Gastroesophageal sphincter (tissue), 4 donors: ENCODE measurements around the gene ZNRF2. TPM values are rescaled to one million over a fixed set of nuclear protein-coding genes. Genes with fewer than 3 reads are reported as not detected.

ENCODE experiments used
- ATAC-seq: fragments of 150-250 bp; one replicate; pipeline ENCODE4 v1.9.1; 2016; ENCODE audit warnings: mild to moderate bottlenecking, moderate library complexity
- H3K27ac ChIP-seq, 4 donors: fragments of 200-600 bp; sonication (generic) in 3 of 4; 1 replicate in 3 of 4; 2 replicates in 1 of 4; pipeline ENCODE4 v1.5.1; 2016 to 2019
- H3K27me3 ChIP-seq: fragments of 200-600 bp; sonication (generic); one replicate; pipeline ENCODE4 v1.5.1; 2019
- H3K36me3 ChIP-seq, 2 donors: fragments of 200-600 bp; sonication (generic); one replicate each; pipeline ENCODE4 v1.5.1; 2019; ENCODE audit warnings: control low read depth in 1 of 2
- H3K4me1 ChIP-seq, 3 donors: fragments of 200-600 bp; sonication (generic); 1 replicate in 2 of 3; 2 replicates in 1 of 3; pipeline ENCODE4 v1.5.1; 2016 to 2019; ENCODE audit warnings: control low read depth in 2 of 3
- H3K4me3 ChIP-seq, 2 donors: fragments of 200-600 bp; sonication (generic); one replicate each; pipeline ENCODE4 v1.5.1; 2019; ENCODE audit warnings: mild to moderate bottlenecking in 1 of 2, moderate library complexity in 1 of 2
- H3K9me3 ChIP-seq, 3 donors: fragments of 200-600 bp; sonication (generic); one replicate each; pipeline ENCODE4 v1.5.1; 2017 to 2019; ENCODE audit warnings: control low read depth in 2 of 3
- CTCF ChIP-seq, 4 experiments: fragments of 200-600 bp in 2 of 4; fragments of 450-650 bp in 2 of 4; sonication (generic) in 1 of 4; IDR thresholded peaks; one replicate each; pipeline ENCODE4 v1.5.1; 2017 to 2019; ENCODE audit warnings: antibody characterized with exemption in 4 of 4, mild to moderate bottlenecking in 2 of 4, moderate library complexity in 2 of 4
- EP300 ChIP-seq: sonication (generic); formaldehyde crosslinking; IDR thresholded peaks from one replicate; pipeline ENCODE4 v1.6.1; 2017; ENCODE audit warnings: antibody characterized with exemption, mild to moderate bottlenecking
- POLR2A ChIP-seq, 2 donors: fragments of 450-650 bp; IDR thresholded peaks; one replicate each; pipeline ENCODE4 v1.6.1; 2017; ENCODE audit warnings: antibody characterized with exemption in 2 of 2, mild to moderate bottlenecking in 2 of 2, moderate library complexity in 1 of 2
- POLR2AphosphoS5 ChIP-seq: sonication (generic); formaldehyde crosslinking; IDR thresholded peaks from one replicate; pipeline ENCODE4 v1.6.1; 2017; ENCODE audit warnings: antibody characterized with exemption
- WGBS, 2 donors: methylation state at CpG; one replicate each; pipeline ENCODE4 v1.1.5; 2018; ENCODE audit warnings: low coverage in 1 of 2; 5-methylcytosine and 5-hydroxymethylcytosine counted together
- total RNA-seq, 4 donors: library from RNA; depleted of rRNA; stranded (reverse); fragments of >200 nt; gene quantifications; one replicate each; pipeline ENCODE4 v1.1.0, GENCODE V29; 2016

The ZNRF2 gene
- total RNA-seq, 4 donors from 2014 or later = 12.5 to 20.9 (median 18.6) TPM

GRCh38 chr7:30278376-30278775, 6.0 kb upstream of the ZNRF2 start:
- peaks cover 0 to 17% (median under 1%) of the 10 kb centered on the region in 3 donors for H3K4me1 ChIP-seq
- no peaks in the 10 kb centered on the region for H3K9me3 ChIP-seq
- no peak overlapping the region for H3K4me3 ChIP-seq
- no peaks in the 10 kb centered on the region for H3K36me3 ChIP-seq
- no peaks in the 10 kb centered on the region for H3K27me3 ChIP-seq
- 57 to 67% methylated on average over 3 to 4 of the region's 4 CpGs for WGBS, 2 donors
- no peak overlapping the region for H3K27ac ChIP-seq
- TF ChIP-seq EP300 (no peak), POLR2AphosphoS5 (no peak), CTCF (IDR thresholded peaks at IDR 0.05) (no peak), POLR2A (IDR thresholded peaks at IDR 0.05) (no peak)
- no peak for ATAC-seq

DNA sequence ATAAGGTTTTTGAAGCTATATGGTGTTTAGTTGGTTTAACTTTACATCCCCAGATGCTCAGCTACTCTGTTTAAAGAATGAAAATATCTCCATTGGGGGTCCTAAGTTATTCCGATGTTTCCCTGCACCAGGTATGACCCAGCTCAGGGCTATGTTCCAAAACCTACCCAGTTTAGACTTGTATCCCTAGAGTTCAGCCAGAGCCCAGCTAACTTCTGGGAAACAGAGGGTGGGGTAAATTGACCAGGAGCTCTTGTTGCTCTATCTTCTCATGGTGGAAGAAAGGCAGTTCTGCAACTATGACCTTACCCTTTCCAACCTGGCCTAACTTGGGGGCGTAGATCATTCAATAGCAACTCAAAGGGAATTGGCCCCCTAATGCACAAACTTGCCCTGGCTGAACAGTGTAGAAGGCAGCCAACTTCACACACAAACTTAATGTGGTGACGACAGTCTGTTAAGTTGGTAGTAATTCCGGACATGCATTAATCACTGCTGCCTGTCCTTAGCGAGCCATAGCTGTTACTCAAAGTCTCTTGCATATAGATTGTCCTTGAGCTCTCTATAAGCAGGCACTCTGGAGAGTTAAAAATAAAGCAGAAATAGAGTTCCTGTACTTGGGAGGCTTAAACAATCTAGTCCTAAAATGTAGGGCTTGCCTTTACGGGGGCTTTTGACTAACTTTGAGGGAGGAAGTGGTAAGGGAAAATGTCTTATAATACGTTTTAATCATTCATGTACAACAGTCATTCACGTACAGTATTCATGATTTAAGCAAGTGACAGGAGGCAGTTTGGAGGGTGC, 5.3 kb upstream of the ZNRF2 start:
- no peak for ATAC-seq
- Histone ChIP-seq H3K36me3 (no peaks in the 10 kb centered on the region), H3K4me3 (no peak overlapping the region), H3K4me1 (peaks cover 0 to 23% (median 5%) of the 10 kb centered on the region in 3 donors), H3K9me3 (no peaks in the 10 kb centered on the region), H3K27me3 (no peaks in the 10 kb centered on the region), H3K27ac (no peak overlapping the region)
- 46 to 55% methylated on average over 5 to 7 of the region's 8 CpGs for WGBS, 2 donors
- TF ChIP-seq CTCF (IDR thresholded peaks at IDR 0.05) (no peak), EP300 (no peak), POLR2AphosphoS5 (no peak), POLR2A (IDR thresholded peaks at IDR 0.05) (no peak)

GRCh38 chr7:30279653-30279904, 4.8 kb upstream of the ZNRF2 start:
- Histone ChIP-seq H3K4me3 (no peak overlapping the region), H3K27ac (no peak overlapping the region), H3K9me3 (no peaks in the 10 kb centered on the region), H3K36me3 (no peaks in the 10 kb centered on the region), H3K27me3 (no peaks in the 10 kb centered on the region), H3K4me1 (peaks cover 0 to 23% (median 5%) of the 10 kb centered on the region in 3 donors)
- ATAC-seq = no peak
- no peak for TF ChIP-seq POLR2A (IDR thresholded peaks at IDR 0.05)
- TF ChIP-seq EP300 = no peak
- 34 to 49% methylated on average over 2 of the region's 2 CpGs for WGBS, 2 donors

GRCh38 chr7:30280631-30281030, 3.8 kb upstream of the ZNRF2 start:
- Histone ChIP-seq H3K27ac (no peak overlapping the region), H3K9me3 (no peaks in the 10 kb centered on the region), H3K4me3 (no peak overlapping the region), H3K36me3 (no peaks in the 10 kb centered on the region), H3K4me1 (peaks cover 0 to 23% (median 5%) of the 10 kb centered on the region in 3 donors), H3K27me3 (no peaks in the 10 kb centered on the region)
- no peak for ATAC-seq
- WGBS, 2 donors = 100% methylated on average over 1 of the region's 1 CpG
- no peak for TF ChIP-seq POLR2A (IDR thresholded peaks at IDR 0.05)
- TF ChIP-seq CTCF (IDR thresholded peaks at IDR 0.05) = no peak
- no peak for TF ChIP-seq POLR2AphosphoS5
- no peak for TF ChIP-seq EP300

DNA sequence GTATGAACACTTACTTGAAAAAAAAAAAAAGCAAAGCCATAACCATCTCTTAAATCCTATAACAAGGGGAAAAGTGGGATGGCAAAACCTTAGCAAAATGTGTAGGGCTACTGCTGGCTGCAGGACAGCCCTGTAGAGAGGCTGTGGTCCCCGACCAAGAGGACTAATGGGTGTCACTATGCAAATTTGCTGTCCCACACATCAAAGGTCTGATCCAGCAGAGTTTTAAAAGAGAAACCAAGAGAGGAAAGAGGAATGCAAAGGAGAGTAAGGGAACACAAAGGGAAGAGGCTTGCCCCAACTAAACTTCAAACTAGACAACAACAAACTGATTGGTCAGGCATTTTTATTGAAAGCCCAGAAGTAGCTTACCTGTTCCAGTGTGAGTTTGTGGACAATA, 3.1 kb upstream of the ZNRF2 start:
- H3K9me3 ChIP-seq = no peaks in the 10 kb centered on the region
- WGBS, 2 donors = 88% methylated on average over 1 of the region's 1 CpG; no CpG with 5 or more reads in 1 of the 2 donors
- no peak for TF ChIP-seq POLR2AphosphoS5
- TF ChIP-seq POLR2A (IDR thresholded peaks at IDR 0.05) = no peak
- no peak for TF ChIP-seq CTCF (IDR thresholded peaks at IDR 0.05)
- no peak for TF ChIP-seq EP300
- no peak for ATAC-seq
- H3K36me3 ChIP-seq = no peaks in the 10 kb centered on the region
- no peak overlapping the region for H3K4me3 ChIP-seq
- H3K4me1 ChIP-seq = peaks cover 0 to 23% (median 5%) of the 10 kb centered on the region in 3 donors
- H3K27ac ChIP-seq = no peak overlapping the region
- no peaks in the 10 kb centered on the region for H3K27me3 ChIP-seq
